GM15510 (cell line): ENCODE data around the gene GPR146.

ENCODE experiments used
- POLR2A ChIP-seq: IDR thresholded peaks from 3 replicates; pipeline ENCODE4 v1.6.1; 2011; ENCODE audit warnings: borderline replicate concordance; ENCODE audit not compliant: insufficient read length; ENCODE audit errors: extremely low read depth

The GPR146 gene

GRCh38 chr7:1050254-1050906, 6.0 kb downstream of the GPR146 start:
- no peak for TF ChIP-seq POLR2A

- TF ChIP-seq POLR2A = no peak
These were observed 6.8 kb downstream of the GPR146 start for GRCh38 chr7:1050956-1051690.

GRCh38 chr7:1052031-1052818, 7.9 kb downstream of the GPR146 start:
- no peak for TF ChIP-seq POLR2A

GRCh38 chr7:1053002-1053411, 8.7 kb downstream of the GPR146 start:
- no peak for TF ChIP-seq POLR2A

GRCh38 chr7:1053816-1054370, 9.5 kb downstream of the GPR146 start:
- no peak for TF ChIP-seq POLR2A

- no peak for TF ChIP-seq POLR2A
These were observed 10.1 kb downstream of the GPR146 start for GRCh38 chr7:1054438-1054837.

- no peak for TF ChIP-seq POLR2A
These were observed 10.6 kb downstream of the GPR146 start for GRCh38 chr7:1054861-1055450.

- TF ChIP-seq POLR2A = no peak
These were observed 11.2 kb downstream of the GPR146 start for GRCh38 chr7:1055491-1055955.

- TF ChIP-seq POLR2A = no peak
These were observed 11.8 kb downstream of the GPR146 start for GRCh38 chr7:1055956-1056784.

GRCh38 chr7:1056785-1057410, 12.6 kb downstream of the GPR146 start:
- no peak for TF ChIP-seq POLR2A

GRCh38 chr7:1057416-1058291, 13.3 kb downstream of the GPR146 start:
- no peak for TF ChIP-seq POLR2A

- no peak for TF ChIP-seq POLR2A
These were observed 14.0 kb downstream of the GPR146 start for GRCh38 chr7:1058311-1058710.

GRCh38 chr7:1058821-1059199, 14.5 kb downstream of the GPR146 start:
- no peak for TF ChIP-seq POLR2A
